Measurements from ENCODE around the gene MYL2.

The MYL2 gene

GRCh38 chr12:110861729-110862128 lies 58.6 kb downstream of the MYL2 start:
- TF ChIP-seq POLR2A (IDR thresholded peaks at IDR 0.05; ENCODE audit: low read depth, low read length), result no peak
- FAIRE-seq (no peak), DNase-seq (ENCODE audit: insufficient read length, low spot score) (no peak)

Data from H54 (cell line).